T-cell (primary cell): ENCODE results near the gene NOM1. TPM values are rescaled to one million over a fixed set of nuclear protein-coding genes. Genes with fewer than 3 reads are reported as not detected.

ENCODE experiments used
- ATAC-seq, 4 experiments: fragments of 200-7000 bp in 3 of 4; fragments of 150-1000 bp in 1 of 4; cut with Tn5 transposase; replicated peaks in 1 of 4; 1 replicate in 3 of 4; 2 replicates in 1 of 4; pipeline ENCODE4 v1.10.0; 2021; ENCODE audit warnings: moderate library complexity in 3 of 4, mild to moderate bottlenecking in 2 of 4, moderate number of reproducible peaks in 1 of 4
- CTCF ChIA-PET, 2 donors: fragments of 300-600 bp; sonication (Branson Sonifier 250); formaldehyde crosslinking; loops; one replicate each; lab custom pipeline; 2022; ENCODE audit warnings: antibody characterized with exemption in 2 of 2; lab: Charles Lee
- POLR2A ChIA-PET, 2 donors: fragments of 300-600 bp; sonication (Branson Sonifier 250); formaldehyde crosslinking; loops; one replicate each; lab custom pipeline; 2022; ENCODE audit warnings: antibody characterized with exemption in 2 of 2; lab: Charles Lee
- DNase-seq, 35 experiments: peaks; one replicate each; pipeline versions ENCODE4 v3.0.0 to v3.0.0-alpha.2; 2013 to 2023
- H3K27ac ChIP-seq: one replicate; pipeline ENCODE4 v1.5.1; 2013; ENCODE audit warnings: low read length
- H3K27me3 ChIP-seq, 2 experiments: replicated peaks in 1 of 2; 1 replicate in 1 of 2; 2 replicates in 1 of 2; pipeline versions ENCODE4 v1.6.1 to v1.7.0; 2013; ENCODE audit warnings: low read length in 1 of 2, mixed read lengths in 1 of 2; ENCODE audit not compliant: control insufficient read depth in 2 of 2, insufficient read depth in 2 of 2; ENCODE audit errors: extremely low read depth in 1 of 2
- H3K36me3 ChIP-seq, 2 donors: 1 replicate in 1 of 2; 2 replicates in 1 of 2; pipeline versions ENCODE4 v1.6.1 to v1.7.0; 2013; ENCODE audit warnings: low read length in 1 of 2; ENCODE audit not compliant: control insufficient read depth in 2 of 2, insufficient read depth in 1 of 2; ENCODE audit errors: extremely low read depth in 1 of 2
- H3K4me1 ChIP-seq, 2 experiments: 1 replicate in 1 of 2; 2 replicates in 1 of 2; pipeline versions ENCODE4 v1.6.1 to v1.7.0; 2013; ENCODE audit warnings: low read length in 2 of 2, mixed read lengths in 1 of 2; ENCODE audit not compliant: insufficient read depth in 2 of 2, control insufficient read depth in 1 of 2; ENCODE audit errors: extremely low read depth in 1 of 2
- H3K4me3 ChIP-seq, 2 donors: 1 replicate in 1 of 2; 2 replicates in 1 of 2; pipeline versions ENCODE4 v1.5.1 to v1.7.0; 2013; ENCODE audit warnings: mild to moderate bottlenecking in 2 of 2, low read length in 1 of 2, moderate library complexity in 1 of 2; ENCODE audit not compliant: control insufficient read depth in 1 of 2; ENCODE audit errors: extremely low read depth in 1 of 2
- H3K9me3 ChIP-seq: 2 replicates; pipeline ENCODE4 v1.7.0; 2013
- H3K27ac Mint-ChIP-seq, 2 donors: one replicate each; pipeline ENCODE4 v1.8.0; 2020 to 2021; ENCODE audit warnings: mild to moderate bottlenecking in 2 of 2, mixed read lengths in 2 of 2
- H3K27me3 Mint-ChIP-seq, 2 donors: one replicate each; pipeline ENCODE4 v1.8.0; 2021 to 2022; ENCODE audit warnings: mixed read lengths in 2 of 2
- H3K36me3 Mint-ChIP-seq: one replicate; pipeline ENCODE4 v1.8.0; 2021; ENCODE audit warnings: mixed read lengths
- H3K4me1 Mint-ChIP-seq, 3 donors: one replicate each; pipeline ENCODE4 v1.8.0; 2020 to 2022; ENCODE audit warnings: mixed read lengths in 3 of 3, mild to moderate bottlenecking in 1 of 3
- H3K4me3 Mint-ChIP-seq, 3 donors: one replicate each; pipeline ENCODE4 v1.8.0; 2020 to 2022; ENCODE audit warnings: mild to moderate bottlenecking in 3 of 3, mixed read lengths in 3 of 3, moderate library complexity in 3 of 3
- H3K9me3 Mint-ChIP-seq, 3 donors: one replicate each; pipeline ENCODE4 v1.8.0; 2020 to 2022; ENCODE audit warnings: mixed read lengths in 3 of 3
- WGBS: methylation state at CpG from one replicate; pipeline ENCODE4 v1.1.5; 2013; ENCODE audit warnings: missing lambda C conversion rate; ENCODE audit not compliant: insufficient coverage; 5-methylcytosine and 5-hydroxymethylcytosine counted together
- total RNA-seq, 35 experiments: library from RNA in 6 of 35; stranded (reverse) in 6 of 35; fragments of 120-200 nt in 1 of 35; gene quantifications; one replicate each; pipeline versions ENCODE4 v1.2.1 to v1.2.4 and lab custom pipeline; 2013 to 2026

The NOM1 gene
- total RNA-seq, 5 donors from 2014 or later (not counting 1 experiment from before 2014, with no cell fraction given): 31.7 to 47.8 (median 33.7) TPM

GRCh38 chr7:157021071-157021870, 71.8 kb downstream of the NOM1 start:
- no peak for DNase-seq
- Mint-ChIP-seq H3K4me1 (peaks cover 8 to 26% (median 20%) of the 10 kb centered on the region in 3 donors), H3K4me3 (no peak overlapping the region), H3K27me3 (peaks cover 54 to 77% of the 10 kb centered on the region in 2 donors), H3K36me3 (no peaks in the 10 kb centered on the region), H3K9me3 (peaks cover 0 to 5% (median 3%) of the 10 kb centered on the region in 3 donors), H3K27ac (no peak overlapping the region)
- Histone ChIP-seq H3K4me1 (peaks cover 0 to 36% of the 10 kb centered on the region in 2 experiments), H3K36me3 (no peaks in the 10 kb centered on the region), H3K9me3 (no peaks in the 10 kb centered on the region), H3K27me3 (peaks cover 19 to 72% of the 10 kb centered on the region in 2 experiments), H3K4me3 (no peak overlapping the region), H3K27ac (no peak overlapping the region)
- CTCF ChIA-PET: no interaction called here
- ATAC-seq: no peak
- POLR2A ChIA-PET: no interaction called here
- 5% methylated on average over 84 of the region's 84 CpGs for WGBS

GRCh38 chr7:157021871-157022680, 72.6 kb downstream of the NOM1 start:
- Mint-ChIP-seq H3K9me3 (peaks cover 0 to 5% (median 3%) of the 10 kb centered on the region in 3 donors), H3K27me3 (peaks cover 57 to 77% of the 10 kb centered on the region in 2 donors), H3K27ac (no peak overlapping the region), H3K4me1 (peaks cover 6 to 21% (median 16%) of the 10 kb centered on the region in 3 donors), H3K4me3 (peak overlapping the region in 1 of 3 donors; percentile 23), H3K36me3 (no peaks in the 10 kb centered on the region)
- no peak for ATAC-seq
- no peaks in the 10 kb centered on the region for H3K36me3 ChIP-seq
- no peak overlapping the region for H3K4me3 ChIP-seq
- H3K27me3 ChIP-seq: peaks cover 19 to 64% of the 10 kb centered on the region in 2 experiments
- peaks cover 0 to 32% of the 10 kb centered on the region in 2 experiments for H3K4me1 ChIP-seq
- 4% methylated on average over 17 of the region's 30 CpGs for WGBS
- ChIA-PET POLR2A (no interaction called here), CTCF (no interaction called here)
- no peaks in the 10 kb centered on the region for H3K9me3 ChIP-seq
- no peak overlapping the region for H3K27ac ChIP-seq
- no peak for DNase-seq

Other genes with a start within 250 kb of the NOM1 start
- gene LMBR1, start 56.5 kb upstream of the NOM1 start, total RNA-seq: 10 to 100 TPM; 79.1 to 94.8 (median 83.8) TPM
- under 1 TPM in 2 of 5 donors, not detected in 3; 0.10 to 0.30 TPM for gene MNX1, start 61.0 kb downstream of the NOM1 start, total RNA-seq
- 10 to 100 TPM; 50.1 to 56.8 (median 55.1) TPM for gene UBE3C, start 189.2 kb downstream of the NOM1 start, total RNA-seq